HepG2 (cell line): ENCODE measurements around the gene PSMD12. TPM values are rescaled to one million over a fixed set of nuclear protein-coding genes. Genes with fewer than 3 reads are reported as not detected.

ENCODE experiments used
- EEA1 ChIP-seq: sonication (generic); formaldehyde crosslinking; IDR thresholded peaks from 2 replicates; pipeline ENCODE4 v1.5.1; 2020; ENCODE audit warnings: mild to moderate bottlenecking, missing genetic modification reagents, borderline replicate concordance
- HNRNPL ChIP-seq: fragments of 200-400 bp; formaldehyde crosslinking; IDR thresholded peaks from 2 replicates; pipeline ENCODE4 v1.6.1; 2017; ENCODE audit warnings: mild to moderate bottlenecking, low read depth, low read length
- HNRNPUL1 ChIP-seq: fragments of 200-400 bp; formaldehyde crosslinking; IDR thresholded peaks from 2 replicates; pipeline ENCODE4 v1.6.1; 2017; ENCODE audit warnings: low read depth, mild to moderate bottlenecking, low read length, moderate library complexity
- HOXA3 ChIP-seq: sonication (generic); formaldehyde crosslinking; IDR thresholded peaks from 2 replicates; pipeline ENCODE4 v1.5.0; 2020; ENCODE audit warnings: missing genetic modification reagents
- JUNB ChIP-seq: sonication (generic); formaldehyde crosslinking; IDR thresholded peaks from 2 replicates; pipeline ENCODE4 v1.8.0; 2022; ENCODE audit warnings: missing genetic modification reagents, mild to moderate bottlenecking, borderline replicate concordance
- MED13 ChIP-seq: sonication (generic); formaldehyde crosslinking; IDR thresholded peaks from 2 replicates; pipeline ENCODE4 v1.5.0; 2020; ENCODE audit warnings: missing genetic modification reagents
- REPIN1 ChIP-seq: sonication (generic); formaldehyde crosslinking; IDR thresholded peaks from 2 replicates; pipeline ENCODE4 v1.8.0; 2022; ENCODE audit warnings: missing genetic modification reagents, low read depth, mild to moderate bottlenecking, borderline replicate concordance
- RXRB ChIP-seq: IDR thresholded peaks from 2 replicates; pipeline ENCODE4 v1.6.1; 2016; ENCODE audit warnings: borderline replicate concordance, missing genetic modification reagents, missing compliant biosample characterization
- SMAD3 ChIP-seq: sonication (generic); formaldehyde crosslinking; IDR thresholded peaks from 2 replicates; pipeline ENCODE4 v1.4.0; 2020; ENCODE audit warnings: missing genetic modification reagents
- ZC3H4 ChIP-seq: sonication (generic); formaldehyde crosslinking; IDR thresholded peaks from 2 replicates; pipeline ENCODE4 v1.4.0; 2020; ENCODE audit warnings: missing genetic modification reagents, borderline replicate concordance
- ZIK1 ChIP-seq: sonication (generic); formaldehyde crosslinking; IDR thresholded peaks from 2 replicates; pipeline ENCODE4 v1.5.0; 2020; ENCODE audit warnings: mild to moderate bottlenecking, low read depth, missing genetic modification reagents, borderline replicate concordance
- ZKSCAN5 ChIP-seq: sonication (generic); formaldehyde crosslinking; IDR thresholded peaks from 2 replicates; pipeline ENCODE4 v1.5.1; 2020; ENCODE audit warnings: mild to moderate bottlenecking, missing genetic modification reagents
- ZNF441 ChIP-seq: sonication (generic); formaldehyde crosslinking; IDR thresholded peaks from 2 replicates; pipeline ENCODE4 v1.7.0; 2021; ENCODE audit warnings: missing genetic modification reagents, borderline replicate concordance
- ZNF550 ChIP-seq: sonication (generic); formaldehyde crosslinking; IDR thresholded peaks from 2 replicates; pipeline ENCODE4 v1.4.0; 2020; ENCODE audit warnings: mild to moderate bottlenecking, missing genetic modification reagents, borderline replicate concordance
- ZNF816 ChIP-seq: sonication (generic); formaldehyde crosslinking; IDR thresholded peaks from 2 replicates; pipeline ENCODE4 v1.8.0; 2022; ENCODE audit warnings: missing genetic modification reagents, mild to moderate bottlenecking, borderline replicate concordance
- polyA plus RNA-seq, 8 experiments: library from polyadenylated mRNA; depleted of rRNA in 3 of 8; stranded (reverse) in 7 of 8; unstranded in 1 of 8; fragments of >200 nt; fragmentation: Illumina TruSeq in 4 of 8; extraction: Trizol in 4 of 8; gene quantifications; 2 replicates each; pipeline versions ENCODE4 v1.2.1 to v1.2.3, GENCODE V29; 2011 to 2016; ENCODE audit warnings: low read depth in 4 of 8, missing spikeins in 1 of 8, mixed read lengths in 1 of 8; ENCODE audit not compliant: insufficient read depth in 1 of 8
- total RNA-seq, 5 experiments: library from RNA; depleted of rRNA; stranded (reverse); fragments of >200 nt; fragmentation: Illumina TruSeq; extraction: Trizol; gene quantifications; 2 replicates each; pipeline ENCODE4 v1.2.3, GENCODE V29; 2016; ENCODE audit warnings: low read depth in 1 of 5
- TF ChIP-seq, protein P1 (sequence below): sonication (generic); formaldehyde crosslinking; IDR thresholded peaks from 2 replicates; pipeline ENCODE4 v1.8.0; 2022; ENCODE audit warnings: mild to moderate bottlenecking, missing genetic modification reagents
- TF ChIP-seq, protein P2 (sequence below): sonication (generic); formaldehyde crosslinking; IDR thresholded peaks from 2 replicates; pipeline ENCODE4 v1.9.0; 2021; ENCODE audit warnings: missing genetic modification reagents, borderline replicate concordance
- TF ChIP-seq, protein P3 (sequence below): sonication (generic); formaldehyde crosslinking; IDR thresholded peaks from 2 replicates; pipeline ENCODE4 v1.4.0; 2020; ENCODE audit warnings: missing genetic modification reagents, borderline replicate concordance
- TF ChIP-seq, protein P4 (sequence below): sonication (generic); formaldehyde crosslinking; IDR thresholded peaks from 2 replicates; pipeline ENCODE4 v1.5.0; 2020; ENCODE audit warnings: missing genetic modification reagents
- TF ChIP-seq, protein P5 (sequence below): sonication (generic); formaldehyde crosslinking; IDR thresholded peaks from 2 replicates; pipeline ENCODE4 v1.4.0; 2020; ENCODE audit warnings: missing genetic modification reagents, mild to moderate bottlenecking, borderline replicate concordance

Gene PSMD12
- total and polyA plus RNA-seq, 2 of the 13 experiments (the other 11 are each of a cell fraction or from before 2014, with no cell fraction given) = 27.4 to 71.7 TPM

DNA sequence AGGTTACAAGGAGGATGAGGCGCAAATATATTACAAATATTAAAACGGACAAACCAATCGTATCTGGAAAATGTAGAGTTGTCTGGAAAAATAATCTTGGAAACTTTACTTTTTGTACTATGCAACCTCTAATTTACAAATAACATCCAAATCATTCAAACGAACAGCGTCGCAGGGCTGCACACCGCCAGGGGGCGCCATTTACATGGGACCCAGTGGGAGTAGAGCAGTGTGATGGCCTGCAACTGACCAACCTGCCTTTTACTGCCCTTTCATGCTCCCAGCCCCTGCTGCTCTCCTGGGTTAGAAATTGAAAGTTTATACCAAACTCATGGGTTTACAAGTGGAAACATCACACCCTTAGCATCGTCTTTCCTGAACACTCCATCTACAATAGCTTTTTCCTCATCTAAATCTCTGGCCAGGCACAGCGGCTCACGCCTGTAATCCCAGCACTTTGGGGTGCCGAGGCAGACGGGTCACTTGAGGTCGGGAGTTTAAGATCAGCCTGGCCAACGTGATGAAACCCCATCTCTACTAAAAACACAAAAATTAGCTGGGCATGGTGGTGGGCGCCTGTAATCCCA, 20.7 kb upstream of the PSMD12 start (continued):
- TF ChIP-seq, protein P1, sequence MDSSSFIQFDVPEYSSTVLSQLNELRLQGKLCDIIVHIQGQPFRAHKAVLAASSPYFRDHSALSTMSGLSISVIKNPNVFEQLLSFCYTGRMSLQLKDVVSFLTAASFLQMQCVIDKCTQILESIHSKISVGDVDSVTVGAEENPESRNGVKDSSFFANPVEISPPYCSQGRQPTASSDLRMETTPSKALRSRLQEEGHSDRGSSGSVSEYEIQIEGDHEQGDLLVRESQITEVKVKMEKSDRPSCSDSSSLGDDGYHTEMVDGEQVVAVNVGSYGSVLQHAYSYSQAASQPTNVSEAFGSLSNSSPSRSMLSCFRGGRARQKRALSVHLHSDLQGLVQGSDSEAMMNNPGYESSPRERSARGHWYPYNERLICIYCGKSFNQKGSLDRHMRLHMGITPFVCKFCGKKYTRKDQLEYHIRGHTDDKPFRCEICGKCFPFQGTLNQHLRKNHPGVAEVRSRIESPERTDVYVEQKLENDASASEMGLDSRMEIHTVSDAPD (CRISPR knock-in tag) = no peak
- TF ChIP-seq HNRNPL = no peak
- TF ChIP-seq JUNB (CRISPR knock-in tag) = no peak
- 0 out of 2 replicates have a peak, but pooled peaks have one; percentile 19 for TF ChIP-seq HOXA3 (CRISPR knock-in tag)
- TF ChIP-seq, protein P2, sequence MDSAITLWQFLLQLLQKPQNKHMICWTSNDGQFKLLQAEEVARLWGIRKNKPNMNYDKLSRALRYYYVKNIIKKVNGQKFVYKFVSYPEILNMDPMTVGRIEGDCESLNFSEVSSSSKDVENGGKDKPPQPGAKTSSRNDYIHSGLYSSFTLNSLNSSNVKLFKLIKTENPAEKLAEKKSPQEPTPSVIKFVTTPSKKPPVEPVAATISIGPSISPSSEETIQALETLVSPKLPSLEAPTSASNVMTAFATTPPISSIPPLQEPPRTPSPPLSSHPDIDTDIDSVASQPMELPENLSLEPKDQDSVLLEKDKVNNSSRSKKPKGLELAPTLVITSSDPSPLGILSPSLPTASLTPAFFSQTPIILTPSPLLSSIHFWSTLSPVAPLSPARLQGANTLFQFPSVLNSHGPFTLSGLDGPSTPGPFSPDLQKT (CRISPR knock-in tag) = no peak
- 0 out of 2 replicates have a peak, but pooled peaks have one; percentile 26 for TF ChIP-seq RXRB (CRISPR knock-in tag)
- TF ChIP-seq ZNF816 (CRISPR knock-in tag) = no peak
- TF ChIP-seq MED13 (CRISPR knock-in tag) = no peak
- no peak for TF ChIP-seq ZNF441 (CRISPR knock-in tag)
- TF ChIP-seq ZNF550 = no peak
- no peak for TF ChIP-seq HNRNPUL1
- no peak for TF ChIP-seq ZKSCAN5 (CRISPR knock-in tag)
- TF ChIP-seq, protein P3, sequence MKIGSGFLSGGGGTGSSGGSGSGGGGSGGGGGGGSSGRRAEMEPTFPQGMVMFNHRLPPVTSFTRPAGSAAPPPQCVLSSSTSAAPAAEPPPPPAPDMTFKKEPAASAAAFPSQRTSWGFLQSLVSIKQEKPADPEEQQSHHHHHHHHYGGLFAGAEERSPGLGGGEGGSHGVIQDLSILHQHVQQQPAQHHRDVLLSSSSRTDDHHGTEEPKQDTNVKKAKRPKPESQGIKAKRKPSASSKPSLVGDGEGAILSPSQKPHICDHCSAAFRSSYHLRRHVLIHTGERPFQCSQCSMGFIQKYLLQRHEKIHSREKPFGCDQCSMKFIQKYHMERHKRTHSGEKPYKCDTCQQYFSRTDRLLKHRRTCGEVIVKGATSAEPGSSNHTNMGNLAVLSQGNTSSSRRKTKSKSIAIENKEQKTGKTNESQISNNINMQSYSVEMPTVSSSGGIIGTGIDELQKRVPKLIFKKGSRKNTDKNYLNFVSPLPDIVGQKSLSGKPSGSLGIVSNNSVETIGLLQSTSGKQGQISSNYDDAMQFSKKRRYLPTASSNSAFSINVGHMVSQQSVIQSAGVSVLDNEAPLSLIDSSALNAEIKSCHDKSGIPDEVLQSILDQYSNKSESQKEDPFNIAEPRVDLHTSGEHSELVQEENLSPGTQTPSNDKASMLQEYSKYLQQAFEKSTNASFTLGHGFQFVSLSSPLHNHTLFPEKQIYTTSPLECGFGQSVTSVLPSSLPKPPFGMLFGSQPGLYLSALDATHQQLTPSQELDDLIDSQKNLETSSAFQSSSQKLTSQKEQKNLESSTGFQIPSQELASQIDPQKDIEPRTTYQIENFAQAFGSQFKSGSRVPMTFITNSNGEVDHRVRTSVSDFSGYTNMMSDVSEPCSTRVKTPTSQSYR = no peak
- peak; percentile 73; the same call in 1 of the 2 replicates for TF ChIP-seq SMAD3
- TF ChIP-seq ZC3H4 = no peak
- TF ChIP-seq, protein P4, sequence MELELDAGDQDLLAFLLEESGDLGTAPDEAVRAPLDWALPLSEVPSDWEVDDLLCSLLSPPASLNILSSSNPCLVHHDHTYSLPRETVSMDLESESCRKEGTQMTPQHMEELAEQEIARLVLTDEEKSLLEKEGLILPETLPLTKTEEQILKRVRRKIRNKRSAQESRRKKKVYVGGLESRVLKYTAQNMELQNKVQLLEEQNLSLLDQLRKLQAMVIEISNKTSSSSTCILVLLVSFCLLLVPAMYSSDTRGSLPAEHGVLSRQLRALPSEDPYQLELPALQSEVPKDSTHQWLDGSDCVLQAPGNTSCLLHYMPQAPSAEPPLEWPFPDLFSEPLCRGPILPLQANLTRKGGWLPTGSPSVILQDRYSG (CRISPR knock-in tag) = 0 out of 2 replicates have a peak, but pooled peaks have one; percentile 71
- TF ChIP-seq, protein P5, sequence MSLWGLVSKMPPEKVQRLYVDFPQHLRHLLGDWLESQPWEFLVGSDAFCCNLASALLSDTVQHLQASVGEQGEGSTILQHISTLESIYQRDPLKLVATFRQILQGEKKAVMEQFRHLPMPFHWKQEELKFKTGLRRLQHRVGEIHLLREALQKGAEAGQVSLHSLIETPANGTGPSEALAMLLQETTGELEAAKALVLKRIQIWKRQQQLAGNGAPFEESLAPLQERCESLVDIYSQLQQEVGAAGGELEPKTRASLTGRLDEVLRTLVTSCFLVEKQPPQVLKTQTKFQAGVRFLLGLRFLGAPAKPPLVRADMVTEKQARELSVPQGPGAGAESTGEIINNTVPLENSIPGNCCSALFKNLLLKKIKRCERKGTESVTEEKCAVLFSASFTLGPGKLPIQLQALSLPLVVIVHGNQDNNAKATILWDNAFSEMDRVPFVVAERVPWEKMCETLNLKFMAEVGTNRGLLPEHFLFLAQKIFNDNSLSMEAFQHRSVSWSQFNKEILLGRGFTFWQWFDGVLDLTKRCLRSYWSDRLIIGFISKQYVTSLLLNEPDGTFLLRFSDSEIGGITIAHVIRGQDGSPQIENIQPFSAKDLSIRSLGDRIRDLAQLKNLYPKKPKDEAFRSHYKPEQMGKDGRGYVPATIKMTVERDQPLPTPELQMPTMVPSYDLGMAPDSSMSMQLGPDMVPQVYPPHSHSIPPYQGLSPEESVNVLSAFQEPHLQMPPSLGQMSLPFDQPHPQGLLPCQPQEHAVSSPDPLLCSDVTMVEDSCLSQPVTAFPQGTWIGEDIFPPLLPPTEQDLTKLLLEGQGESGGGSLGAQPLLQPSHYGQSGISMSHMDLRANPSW (CRISPR knock-in tag) = no peak
- TF ChIP-seq REPIN1 (CRISPR knock-in tag) = 0 out of 2 replicates have a peak, but pooled peaks have one; percentile 43
- no peak for TF ChIP-seq ZIK1
- TF ChIP-seq EEA1 (CRISPR knock-in tag) = no peak
